ENCODE measurements around the gene GABRA6.

The GABRA6 gene

GRCh38 chr5:161691911-161692310 lies 6.4 kb downstream of the GABRA6 start:
- Histone ChIP-seq H3K27me3 (ENCODE audit: control insufficient read depth, low read length) (no peaks in the 10 kb centered on the region), H3K9me2 (replicated peaks; ENCODE audit: control insufficient read depth, low read length) (no peaks in the 10 kb centered on the region), H3K4me1 (ENCODE audit: control insufficient read depth, low read length) (no peaks in the 10 kb centered on the region), H3K9me3 (ENCODE audit: control insufficient read depth, insufficient read depth, low read length) (no peaks in the 10 kb centered on the region), H3K4me3 (ENCODE audit: low read length) (no peak overlapping the region), H3K79me2 (ENCODE audit: control insufficient read depth, low read length) (no peaks in the 10 kb centered on the region), H3K4me2 (ENCODE audit: low read length) (no peak overlapping the region), H3K36me3 (ENCODE audit: control insufficient read depth, low read length) (no peaks in the 10 kb centered on the region), H4K20me1 (ENCODE audit: control insufficient read depth, insufficient read depth, low read depth, low read length) (no peaks in the 10 kb centered on the region), H3K27ac (ENCODE audit: low read depth, low read length) (no peak overlapping the region), H3F3A (ENCODE audit: control insufficient read depth, insufficient read depth) (no peaks in the 10 kb centered on the region)
- TF ChIP-seq EZH2phosphoT487 (IDR thresholded peaks at IDR 0.05; ENCODE audit: borderline replicate concordance, low read length), result no peak
- TF ChIP-seq CTCF (IDR thresholded peaks at IDR 0.05; ENCODE audit: low read depth, low read length, poor library complexity, severe bottlenecking), result no peak

- Histone ChIP-seq H3K9me2 (replicated peaks; ENCODE audit: control insufficient read depth, low read length) (no peaks in the 10 kb centered on the region; the same call in 1 of the 2 replicates), H3K27ac (ENCODE audit: low read depth, low read length) (no peak overlapping the region)
Observed at GRCh38 chr5:161697001-161697400, 11.5 kb downstream of the GABRA6 start.

GRCh38 chr5:161700065-161700464 lies 14.5 kb downstream of the GABRA6 start:
- H3K36me3 ChIP-seq (ENCODE audit: control insufficient read depth, low read length), result no peaks in the 10 kb centered on the region
- H3F3A ChIP-seq (ENCODE audit: control insufficient read depth, insufficient read depth), result no peaks in the 10 kb centered on the region
- no peak overlapping the region for H3K4me3 ChIP-seq (ENCODE audit: low read length)
- H3K27ac ChIP-seq (ENCODE audit: low read depth, low read length), result no peak overlapping the region
- no peak overlapping the region for H3K4me2 ChIP-seq (ENCODE audit: low read length)
- TF ChIP-seq EZH2phosphoT487 (IDR thresholded peaks at IDR 0.05; ENCODE audit: borderline replicate concordance, low read length), result no peak
- H4K20me1 ChIP-seq (ENCODE audit: control insufficient read depth, insufficient read depth, low read depth, low read length), result no peaks in the 10 kb centered on the region
- no peaks in the 10 kb centered on the region; the same call in 1 of the 2 replicates for H3K9me2 ChIP-seq (replicated peaks; ENCODE audit: control insufficient read depth, low read length)
- no peaks in the 10 kb centered on the region for H3K4me1 ChIP-seq (ENCODE audit: control insufficient read depth, low read length)
- H3K79me2 ChIP-seq (ENCODE audit: control insufficient read depth, low read length), result no peaks in the 10 kb centered on the region
- no peaks in the 10 kb centered on the region for H3K27me3 ChIP-seq (ENCODE audit: control insufficient read depth, low read length)
- no peaks in the 10 kb centered on the region for H3K9me3 ChIP-seq (ENCODE audit: control insufficient read depth, insufficient read depth, low read length)

More at GRCh38 chr5:161697001-161697400, 11.5 kb downstream of the GABRA6 start:
- TF ChIP-seq EZH2phosphoT487 (IDR thresholded peaks at IDR 0.05; ENCODE audit: borderline replicate concordance, low read length), result no peak
- TF ChIP-seq CTCF (IDR thresholded peaks at IDR 0.05; ENCODE audit: low read depth, low read length, poor library complexity, severe bottlenecking), result no peak
- no peaks in the 10 kb centered on the region for H3K36me3 ChIP-seq (ENCODE audit: control insufficient read depth, low read length)
- H3K9me3 ChIP-seq (ENCODE audit: control insufficient read depth, insufficient read depth, low read length), result no peaks in the 10 kb centered on the region
- H3K79me2 ChIP-seq (ENCODE audit: control insufficient read depth, low read length), result no peaks in the 10 kb centered on the region
- no peaks in the 10 kb centered on the region for H3F3A ChIP-seq (ENCODE audit: control insufficient read depth, insufficient read depth)
- no peak overlapping the region for H3K4me2 ChIP-seq (ENCODE audit: low read length)
- no peak overlapping the region for H3K4me3 ChIP-seq (ENCODE audit: low read length)
- no peaks in the 10 kb centered on the region for H3K4me1 ChIP-seq (ENCODE audit: control insufficient read depth, low read length)
- H3K27me3 ChIP-seq (ENCODE audit: control insufficient read depth, low read length), result no peaks in the 10 kb centered on the region
- H4K20me1 ChIP-seq (ENCODE audit: control insufficient read depth, insufficient read depth, low read depth, low read length), result no peaks in the 10 kb centered on the region

- no peaks in the 10 kb centered on the region for H3K36me3 ChIP-seq (ENCODE audit: control insufficient read depth, low read length)
- no peak for TF ChIP-seq CTCF (IDR thresholded peaks at IDR 0.05; ENCODE audit: low read depth, low read length, poor library complexity, severe bottlenecking)
- TF ChIP-seq EZH2phosphoT487 (IDR thresholded peaks at IDR 0.05; ENCODE audit: borderline replicate concordance, low read length), result no peak
- H3K27ac ChIP-seq (ENCODE audit: low read depth, low read length), result no peak overlapping the region
- no peak overlapping the region for H3K4me2 ChIP-seq (ENCODE audit: low read length)
- H3K27me3 ChIP-seq (ENCODE audit: control insufficient read depth, low read length), result no peaks in the 10 kb centered on the region
- H3K4me3 ChIP-seq (ENCODE audit: low read length), result no peak overlapping the region
- no peaks in the 10 kb centered on the region for H3K4me1 ChIP-seq (ENCODE audit: control insufficient read depth, low read length)
- no peaks in the 10 kb centered on the region for H3K79me2 ChIP-seq (ENCODE audit: control insufficient read depth, low read length)
- no peaks in the 10 kb centered on the region for H4K20me1 ChIP-seq (ENCODE audit: control insufficient read depth, insufficient read depth, low read depth, low read length)
- no peaks in the 10 kb centered on the region for H3K9me3 ChIP-seq (ENCODE audit: control insufficient read depth, insufficient read depth, low read length)
- no peaks in the 10 kb centered on the region for H3F3A ChIP-seq (ENCODE audit: control insufficient read depth, insufficient read depth)
- H3K9me2 ChIP-seq (replicated peaks; ENCODE audit: control insufficient read depth, low read length), result no peaks in the 10 kb centered on the region; the same call in 1 of the 2 replicates
Observed at GRCh38 chr5:161703528-161703927, 18.0 kb downstream of the GABRA6 start.
